SJCRH30 (cell line): ENCODE measurements around the gene CBARP. TPM values are rescaled to one million over a fixed set of nuclear protein-coding genes. Genes with fewer than 3 reads are reported as not detected.

Source experiments
- DNase-seq, 2 experiments: peaks; one replicate each; pipeline ENCODE4 v3.0.0-alpha.2; 2015 to 2020
- H3K27ac ChIP-seq: fragments of 250-450 bp; sonication (Bioruptor Pico); 2 replicates; pipeline ENCODE4 v1.5.1; 2020; ENCODE audit warnings: mild to moderate bottlenecking, moderate library complexity
- H3K27me3 ChIP-seq: fragments of 250-450 bp; sonication (Bioruptor Pico); 2 replicates; pipeline ENCODE4 v1.5.1; 2020; ENCODE audit warnings: mild to moderate bottlenecking, moderate library complexity
- H3K36me3 ChIP-seq: fragments of 250-450 bp; sonication (Bioruptor Pico); 2 replicates; pipeline ENCODE4 v1.5.1; 2020; ENCODE audit warnings: mild to moderate bottlenecking, moderate library complexity
- H3K4me1 ChIP-seq: fragments of 250-450 bp; sonication (Bioruptor Pico); 2 replicates; pipeline ENCODE4 v1.5.1; 2020; ENCODE audit warnings: mild to moderate bottlenecking, moderate library complexity
- H3K4me3 ChIP-seq: fragments of 250-450 bp; sonication (Bioruptor Pico); 2 replicates; pipeline ENCODE4 v1.5.1; 2020; ENCODE audit warnings: mild to moderate bottlenecking, moderate library complexity
- H3K9me3 ChIP-seq: fragments of 250-450 bp; sonication (Bioruptor Pico); replicated peaks from 2 replicates; pipeline ENCODE4 v1.5.1; 2020; ENCODE audit warnings: mild to moderate bottlenecking, moderate library complexity
- total RNA-seq: library from RNA; depleted of rRNA; stranded (reverse); fragments of >200 nt; shearing (Covaris generic); gene quantifications from 2 replicates; pipeline ENCODE4 v1.2.3, GENCODE V29; 2014

The CBARP gene
- total RNA-seq, 1 experiment from 2014 or later: 1.9 TPM

DNA sequence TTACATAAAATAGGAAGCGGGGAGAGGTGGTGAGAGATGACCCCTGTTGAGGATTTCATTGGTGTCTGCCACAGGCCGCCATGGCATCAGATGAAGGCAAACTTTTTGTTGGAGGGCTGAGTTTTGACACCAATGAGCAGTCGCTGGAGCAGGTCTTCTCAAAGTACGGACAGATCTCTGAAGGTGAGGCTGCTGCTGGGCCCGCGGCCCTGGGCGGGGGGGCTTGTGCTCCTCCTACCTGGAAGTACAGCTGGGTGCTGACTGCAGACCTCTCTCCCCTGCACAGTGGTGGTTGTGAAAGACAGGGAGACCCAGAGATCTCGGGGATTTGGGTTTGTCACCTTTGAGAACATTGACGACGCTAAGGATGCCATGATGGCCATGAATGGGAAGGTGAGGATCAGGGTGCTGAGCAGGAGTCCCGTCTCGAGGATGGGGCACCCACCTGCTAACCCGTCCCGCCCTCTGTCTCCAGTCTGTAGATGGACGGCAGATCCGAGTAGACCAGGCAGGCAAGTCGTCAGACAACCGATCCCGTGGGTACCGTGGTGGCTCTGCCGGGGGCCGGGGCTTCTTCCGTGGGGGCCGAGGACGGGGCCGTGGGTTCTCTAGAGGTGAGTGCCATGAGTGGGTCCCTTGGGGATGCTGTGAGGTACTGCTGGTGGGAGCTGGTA, 33.2 kb upstream of the CBARP start:
- peaks cover 9% of the 10 kb centered on the region; the same call in 1 of the 2 replicates for H3K4me1 ChIP-seq
- no peak overlapping the region for H3K4me3 ChIP-seq
- peaks cover 36% of the 10 kb centered on the region for H3K36me3 ChIP-seq
- no peaks in the 10 kb centered on the region for H3K27me3 ChIP-seq
- no peaks in the 10 kb centered on the region for H3K9me3 ChIP-seq
- H3K27ac ChIP-seq: no peak overlapping the region
- no peak for DNase-seq

- Histone ChIP-seq H3K27ac (peak overlapping the region; percentile 72), H3K9me3 (no peaks in the 10 kb centered on the region), H3K27me3 (no peaks in the 10 kb centered on the region), H3K4me3 (peak overlapping the region; percentile 66), H3K4me1 (peaks cover 12% of the 10 kb centered on the region), H3K36me3 (peaks cover 36% of the 10 kb centered on the region)
- DNase-seq: no peak
Measured at GRCh38 chr19:1270213-1270853, 32.5 kb upstream of the CBARP start.

DNA sequence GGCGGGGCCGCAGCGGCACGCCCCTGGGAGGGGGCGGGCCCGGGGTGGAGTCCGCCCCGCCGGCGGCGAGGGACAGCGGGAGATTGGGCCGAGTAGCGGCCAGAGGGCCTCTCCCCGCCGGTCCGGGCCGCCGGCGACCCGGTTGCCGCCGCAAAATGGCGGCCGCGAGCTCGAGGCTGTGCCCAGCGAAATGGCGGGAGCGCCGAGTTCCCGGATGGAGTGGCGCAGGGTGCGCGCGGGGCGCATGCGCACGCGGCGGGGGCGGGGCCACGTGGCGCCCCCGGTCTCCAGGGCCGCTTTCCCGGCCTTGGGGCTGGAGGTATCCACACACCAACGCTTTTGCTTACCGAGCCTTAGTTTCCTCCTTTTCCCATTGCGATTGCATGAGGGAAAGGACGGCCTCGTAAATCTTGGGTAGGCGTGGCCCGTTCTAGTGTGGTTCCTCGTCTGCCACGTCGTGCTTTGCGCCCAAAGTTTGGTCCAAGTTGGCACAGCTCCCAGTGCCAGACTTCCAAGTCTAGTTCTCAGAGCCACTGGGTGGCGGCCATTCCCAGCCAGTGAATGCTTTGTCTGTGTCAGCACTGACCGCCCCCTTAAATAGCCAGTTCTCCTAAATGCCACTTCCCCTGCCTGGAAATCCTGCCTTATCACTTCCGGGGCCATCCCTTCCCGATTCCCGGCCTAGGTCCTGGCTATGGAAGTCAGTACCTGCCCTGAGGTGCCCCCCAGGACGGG, 31.8 kb upstream of the CBARP start:
- Histone ChIP-seq H3K4me3 (peak overlapping the region; percentile 66), H3K27ac (peak overlapping the region; percentile 72), H3K4me1 (peaks cover 19% of the 10 kb centered on the region), H3K9me3 (no peaks in the 10 kb centered on the region), H3K36me3 (peaks cover 31% of the 10 kb centered on the region), H3K27me3 (no peaks in the 10 kb centered on the region)
- DNase-seq: peak; percentile 88 to 89

DNA sequence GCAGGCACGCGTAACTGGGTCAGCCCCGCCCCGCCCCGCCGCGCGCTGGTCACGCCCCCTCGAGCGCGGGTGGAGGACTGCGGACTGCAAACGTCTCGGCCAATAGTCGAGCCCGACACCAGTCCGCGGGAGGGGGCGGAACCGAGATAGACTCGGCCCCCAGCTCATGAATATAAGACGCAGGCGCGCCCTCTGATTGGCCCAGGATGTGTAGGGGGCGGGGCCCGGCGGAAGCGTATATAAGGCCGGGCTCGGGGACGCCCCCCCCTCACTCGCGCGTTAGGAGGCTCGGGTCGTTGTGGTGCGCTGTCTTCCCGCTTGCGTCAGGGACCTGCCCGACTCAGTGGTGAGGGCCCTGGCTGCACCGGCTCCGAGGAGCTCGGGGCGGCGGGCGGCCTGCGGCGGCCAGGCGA, 31.3 kb upstream of the CBARP start, which contains the start of gene CIRBP:
Gene CIRBP (plus strand): TSS at position 268 of the 413 bp plus-strand sequence. CDS start 1,602 bp downstream, outside the sequence.
- Histone ChIP-seq H3K36me3 (peaks cover 26% of the 10 kb centered on the region), H3K27me3 (no peaks in the 10 kb centered on the region), H3K9me3 (no peaks in the 10 kb centered on the region), H3K4me3 (peak within 1 kb of the TSS; percentile 66), H3K27ac (peak within 1 kb of the TSS; percentile 72), H3K4me1 (peaks cover 23% of the 10 kb centered on the region)
- DNase-seq: peak; percentile 99

DNA sequence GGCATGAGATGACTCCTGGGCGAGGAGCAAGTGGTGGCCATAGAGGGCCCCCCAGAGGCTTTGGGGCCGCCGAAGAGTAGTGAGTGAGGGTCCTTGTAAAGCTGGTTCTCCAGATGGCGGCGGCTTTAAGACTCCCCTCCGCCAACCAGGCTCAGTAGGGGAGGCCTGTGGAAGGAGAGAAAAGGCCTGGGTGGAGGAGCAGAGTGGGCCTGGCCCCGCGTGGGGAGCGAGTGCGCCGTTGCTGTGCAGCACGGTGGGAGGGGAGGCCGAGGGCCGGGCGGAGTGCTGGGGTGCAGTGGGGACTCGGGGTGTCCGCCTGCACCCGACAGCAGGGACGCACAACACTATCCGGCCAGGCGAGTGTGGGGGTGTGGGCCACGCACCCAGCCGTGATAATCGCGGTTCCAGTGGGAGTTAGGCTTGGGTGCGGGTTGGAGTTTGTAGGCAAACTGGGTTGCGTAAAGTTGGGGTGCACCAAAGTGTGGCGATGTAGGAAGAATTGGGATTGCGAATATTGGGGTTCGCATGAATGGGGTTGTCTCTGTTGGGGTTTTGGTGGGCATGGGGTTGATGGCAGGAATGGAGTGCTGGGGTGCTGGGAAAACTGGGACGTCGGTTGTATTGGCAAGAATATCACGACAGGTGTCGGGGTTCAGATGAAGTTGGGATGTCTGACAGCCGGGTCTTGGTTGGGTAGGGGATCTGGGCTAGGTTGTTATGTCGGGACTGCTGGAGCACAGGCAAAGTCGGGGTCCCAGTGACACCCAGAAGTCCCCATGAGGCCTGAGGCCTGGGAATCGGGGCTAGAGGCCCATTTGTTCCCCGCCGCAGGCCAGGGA, 30.6 kb upstream of the CBARP start:
- peak overlapping the region; percentile 66 for H3K4me3 ChIP-seq
- peaks cover 20% of the 10 kb centered on the region for H3K36me3 ChIP-seq
- H3K27ac ChIP-seq: no peak overlapping the region
- peaks cover 25% of the 10 kb centered on the region for H3K4me1 ChIP-seq
- H3K27me3 ChIP-seq: no peaks in the 10 kb centered on the region
- H3K9me3 ChIP-seq: no peaks in the 10 kb centered on the region
- no peak for DNase-seq

GRCh38 chr19:1267477-1268225, 29.8 kb upstream of the CBARP start:
- peaks cover 33% of the 10 kb centered on the region for H3K4me1 ChIP-seq
- DNase-seq: no peak
- no peak overlapping the region for H3K27ac ChIP-seq
- H3K27me3 ChIP-seq: no peaks in the 10 kb centered on the region
- no peaks in the 10 kb centered on the region for H3K9me3 ChIP-seq
- H3K36me3 ChIP-seq: peaks cover 13% of the 10 kb centered on the region
- H3K4me3 ChIP-seq: no peak overlapping the region

GRCh38 chr19:1266916-1267476, 29.2 kb upstream of the CBARP start:
- Histone ChIP-seq H3K27me3 (no peaks in the 10 kb centered on the region), H3K4me3 (peak overlapping the region; percentile 56), H3K27ac (no peak overlapping the region), H3K36me3 (peaks cover 12% of the 10 kb centered on the region), H3K9me3 (no peaks in the 10 kb centered on the region), H3K4me1 (peaks cover 38% of the 10 kb centered on the region)
- peak in 1 of 2 experiments; percentile 68 for DNase-seq

GRCh38 chr19:1266129-1266915, 28.5 kb upstream of the CBARP start:
- peaks cover 38% of the 10 kb centered on the region for H3K4me1 ChIP-seq
- no peaks in the 10 kb centered on the region for H3K9me3 ChIP-seq
- H3K27me3 ChIP-seq: no peaks in the 10 kb centered on the region
- DNase-seq: peak; percentile 83 to 86
- H3K4me3 ChIP-seq: peak overlapping the region; percentile 56
- H3K36me3 ChIP-seq: peaks cover 11% of the 10 kb centered on the region
- H3K27ac ChIP-seq: peak overlapping the region; percentile 23; the same call in 1 of the 2 replicates

GRCh38 chr19:1265615-1266128, 27.9 kb upstream of the CBARP start:
- Histone ChIP-seq H3K4me3 (peak overlapping the region; percentile 56), H3K36me3 (peaks cover 5% of the 10 kb centered on the region), H3K4me1 (peaks cover 38% of the 10 kb centered on the region), H3K27ac (peak overlapping the region; percentile 23; the same call in 1 of the 2 replicates), H3K27me3 (no peaks in the 10 kb centered on the region), H3K9me3 (no peaks in the 10 kb centered on the region)
- DNase-seq: peak; percentile 55 to 66

DNA sequence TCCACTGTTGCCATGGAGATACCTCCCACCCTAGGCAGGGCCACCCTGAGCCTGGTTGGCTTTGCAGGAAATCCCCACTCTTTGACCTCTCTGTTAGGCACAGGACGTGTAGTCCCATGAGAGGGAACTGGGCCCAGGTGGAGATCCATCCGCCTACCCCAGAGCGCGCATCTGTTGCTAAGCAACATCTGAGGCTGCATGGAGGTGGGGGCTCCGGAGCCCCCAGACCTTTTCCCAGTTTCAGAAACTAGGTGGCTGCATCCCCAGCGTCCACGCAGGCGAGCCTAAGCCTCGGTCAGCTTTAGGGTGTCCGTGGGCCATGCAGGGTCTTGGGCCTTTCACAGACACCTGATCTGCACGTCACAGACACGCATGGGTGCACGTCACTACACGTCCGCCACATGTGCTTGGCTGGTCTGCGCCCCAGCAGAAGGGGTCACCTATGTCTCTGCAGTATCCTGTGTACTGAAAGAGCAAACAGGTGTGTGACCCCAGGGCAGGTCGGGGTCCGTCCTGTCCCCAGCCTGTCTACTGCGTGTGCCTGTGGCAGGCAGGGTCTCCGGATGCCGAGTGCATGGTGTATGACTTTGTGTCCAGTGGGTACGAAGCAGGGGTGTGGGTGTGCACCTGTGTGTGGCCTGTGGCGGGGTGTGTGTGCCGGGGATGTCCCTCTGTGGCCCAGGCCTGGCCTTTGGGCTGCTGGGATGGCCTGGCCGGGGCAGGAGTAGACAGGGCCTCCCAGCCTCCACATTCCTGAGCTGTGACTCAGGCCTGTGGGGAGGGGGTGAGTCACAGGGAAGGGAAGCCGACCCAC, 27.2 kb upstream of the CBARP start:
- peak; percentile 77 to 78 for DNase-seq
- peak overlapping the region; percentile 25; the same call in 1 of the 2 replicates for H3K27ac ChIP-seq
- no peaks in the 10 kb centered on the region for H3K36me3 ChIP-seq
- peaks cover 41% of the 10 kb centered on the region for H3K4me1 ChIP-seq
- H3K4me3 ChIP-seq: no peak overlapping the region
- H3K27me3 ChIP-seq: no peaks in the 10 kb centered on the region
- no peaks in the 10 kb centered on the region for H3K9me3 ChIP-seq

- Histone ChIP-seq H3K27ac (peak overlapping the region; percentile 81), H3K36me3 (no peaks in the 10 kb centered on the region), H3K4me1 (peaks cover 35% of the 10 kb centered on the region), H3K9me3 (no peaks in the 10 kb centered on the region), H3K27me3 (no peaks in the 10 kb centered on the region), H3K4me3 (peak overlapping the region; percentile 62)
- peak; percentile 70 to 74 for DNase-seq
Measured at GRCh38 chr19:1263188-1263587, 25.4 kb upstream of the CBARP start.

GRCh38 chr19:1262623-1263123, 24.9 kb upstream of the CBARP start:
- Histone ChIP-seq H3K4me1 (peaks cover 35% of the 10 kb centered on the region), H3K4me3 (peak overlapping the region; percentile 62), H3K27me3 (no peaks in the 10 kb centered on the region), H3K27ac (peak overlapping the region; percentile 81), H3K36me3 (no peaks in the 10 kb centered on the region; the same call in none of the 2 replicates), H3K9me3 (no peaks in the 10 kb centered on the region)
- DNase-seq: peak; percentile 73 to 84
